ENCODE data around the gene CD53.

The CD53 gene

DNA sequence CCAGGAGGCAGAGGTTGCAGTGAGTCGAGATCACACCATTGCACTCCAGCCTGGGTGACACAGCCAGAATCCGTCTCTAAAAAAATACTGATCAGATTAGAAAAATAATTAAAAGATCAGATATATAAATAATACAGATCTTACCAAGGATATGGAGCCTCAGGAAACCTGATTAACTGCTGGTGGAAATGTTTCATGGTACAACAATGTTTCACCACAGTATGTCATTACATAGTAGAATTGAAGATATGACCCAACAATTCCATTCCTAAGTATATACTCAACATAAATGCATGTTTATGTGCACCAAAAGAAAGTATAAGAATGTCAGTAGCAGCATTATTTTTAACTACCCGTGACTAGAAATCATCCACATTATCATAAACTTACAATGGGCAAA is 41.7 kb downstream of the CD53 start:
- Histone ChIP-seq H3K4me1 (ENCODE audit: insufficient read depth, low read length) (peaks cover 18% of the 10 kb centered on the region), H3K4me2 (ENCODE audit: insufficient read depth, low read length) (no peak overlapping the region), H3K79me2 (ENCODE audit: insufficient read depth, low read length) (no peaks in the 10 kb centered on the region), H2AFZ (ENCODE audit: low read depth, low read length) (no peak overlapping the region), H3K9ac (ENCODE audit: low read depth, low read length) (no peak overlapping the region), H3K4me3 (ENCODE audit: low read depth in 1 of 2, low read length in 2 of 2) (no peak overlapping the region), H3K9me3 (ENCODE audit: insufficient read depth, low read length, severe bottlenecking) (no peaks in the 10 kb centered on the region), H3K27ac (ENCODE audit: low read length) (no peak overlapping the region), H3K27me3 (ENCODE audit: insufficient read depth, low read length, poor library complexity) (no peaks in the 10 kb centered on the region), H3K36me3 (ENCODE audit: insufficient read depth, low read length) (no peaks in the 10 kb centered on the region), H4K20me1 (ENCODE audit: insufficient read depth, low read length) (no peaks in the 10 kb centered on the region)
- DNase-seq (no peak), ATAC-seq (ENCODE audit: insufficient read depth, low read depth) (no peak)
- TF ChIP-seq, protein P1, sequence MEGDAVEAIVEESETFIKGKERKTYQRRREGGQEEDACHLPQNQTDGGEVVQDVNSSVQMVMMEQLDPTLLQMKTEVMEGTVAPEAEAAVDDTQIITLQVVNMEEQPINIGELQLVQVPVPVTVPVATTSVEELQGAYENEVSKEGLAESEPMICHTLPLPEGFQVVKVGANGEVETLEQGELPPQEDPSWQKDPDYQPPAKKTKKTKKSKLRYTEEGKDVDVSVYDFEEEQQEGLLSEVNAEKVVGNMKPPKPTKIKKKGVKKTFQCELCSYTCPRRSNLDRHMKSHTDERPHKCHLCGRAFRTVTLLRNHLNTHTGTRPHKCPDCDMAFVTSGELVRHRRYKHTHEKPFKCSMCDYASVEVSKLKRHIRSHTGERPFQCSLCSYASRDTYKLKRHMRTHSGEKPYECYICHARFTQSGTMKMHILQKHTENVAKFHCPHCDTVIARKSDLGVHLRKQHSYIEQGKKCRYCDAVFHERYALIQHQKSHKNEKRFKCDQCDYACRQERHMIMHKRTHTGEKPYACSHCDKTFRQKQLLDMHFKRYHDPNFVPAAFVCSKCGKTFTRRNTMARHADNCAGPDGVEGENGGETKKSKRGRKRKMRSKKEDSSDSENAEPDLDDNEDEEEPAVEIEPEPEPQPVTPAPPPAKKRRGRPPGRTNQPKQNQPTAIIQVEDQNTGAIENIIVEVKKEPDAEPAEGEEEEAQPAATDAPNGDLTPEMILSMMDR (IDR thresholded peaks at IDR 0.05; ENCODE audit: borderline replicate concordance, extremely low read depth, low read length, poor library complexity, severe bottlenecking) = no peak
- TF ChIP-seq EZH2 (IDR thresholded peaks at IDR 0.05; ENCODE audit: borderline replicate concordance, low read depth, low read length, severe bottlenecking) = no peak

- H3K9me3 ChIP-seq (ENCODE audit: insufficient read depth, low read length, severe bottlenecking) = no peaks in the 10 kb centered on the region
- H3K9ac ChIP-seq (ENCODE audit: low read depth, low read length) = no peak overlapping the region
- no peak for DNase-seq
- H3K79me2 ChIP-seq (ENCODE audit: insufficient read depth, low read length) = no peaks in the 10 kb centered on the region
- H3K4me2 ChIP-seq (ENCODE audit: insufficient read depth, low read length) = no peak overlapping the region; the same call in 1 of the 2 replicates
- H3K4me3 ChIP-seq (ENCODE audit: low read depth in 1 of 2, low read length in 2 of 2) = no peak overlapping the region
- H3K4me1 ChIP-seq (ENCODE audit: insufficient read depth, low read length) = peaks cover 18% of the 10 kb centered on the region
- H4K20me1 ChIP-seq (ENCODE audit: insufficient read depth, low read length) = no peaks in the 10 kb centered on the region
- no peak overlapping the region for H2AFZ ChIP-seq (ENCODE audit: low read depth, low read length)
- no peak for TF ChIP-seq EZH2 (IDR thresholded peaks at IDR 0.05; ENCODE audit: borderline replicate concordance, low read depth, low read length, severe bottlenecking)
- TF ChIP-seq, protein P1 (IDR thresholded peaks at IDR 0.05; ENCODE audit: borderline replicate concordance, extremely low read depth, low read length, poor library complexity, severe bottlenecking) = no peak
- no peak for ATAC-seq (ENCODE audit: insufficient read depth, low read depth)
- no peaks in the 10 kb centered on the region for H3K27me3 ChIP-seq (ENCODE audit: insufficient read depth, low read length, poor library complexity)
- no peak overlapping the region for H3K27ac ChIP-seq (ENCODE audit: low read length)
- H3K36me3 ChIP-seq (ENCODE audit: insufficient read depth, low read length) = no peaks in the 10 kb centered on the region
These were observed 42.9 kb downstream of the CD53 start for GRCh38 chr1:110915804-110916203.

DNA sequence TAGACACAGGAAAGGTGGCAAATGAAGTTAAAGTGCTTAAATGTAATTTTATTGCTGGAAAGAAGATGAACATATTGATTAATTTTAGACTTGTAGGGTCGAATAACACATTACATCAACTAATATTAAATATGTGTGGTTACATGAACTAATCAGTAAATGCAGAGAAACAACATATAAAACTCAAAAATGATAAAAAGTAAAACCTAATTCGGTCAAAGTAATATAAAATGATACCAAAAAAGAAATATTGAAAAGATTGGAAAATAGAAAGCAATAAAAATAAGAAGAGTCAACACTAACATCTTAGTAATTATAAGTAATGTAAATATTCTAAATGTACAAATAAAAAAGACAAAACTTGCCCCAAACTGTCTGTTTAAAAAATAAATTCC is 43.3 kb downstream of the CD53 start:
- no peaks in the 10 kb centered on the region for H3K9me3 ChIP-seq (ENCODE audit: insufficient read depth, low read length, severe bottlenecking)
- no peak for TF ChIP-seq EZH2 (IDR thresholded peaks at IDR 0.05; ENCODE audit: borderline replicate concordance, low read depth, low read length, severe bottlenecking)
- TF ChIP-seq, protein P1 (IDR thresholded peaks at IDR 0.05; ENCODE audit: borderline replicate concordance, extremely low read depth, low read length, poor library complexity, severe bottlenecking) = no peak
- DNase-seq = no peak
- H3K36me3 ChIP-seq (ENCODE audit: insufficient read depth, low read length) = no peaks in the 10 kb centered on the region
- no peaks in the 10 kb centered on the region for H3K27me3 ChIP-seq (ENCODE audit: insufficient read depth, low read length, poor library complexity)
- peak overlapping the region; percentile 59 for H3K4me2 ChIP-seq (ENCODE audit: insufficient read depth, low read length)
- no peak for ATAC-seq (ENCODE audit: insufficient read depth, low read depth)
- H3K79me2 ChIP-seq (ENCODE audit: insufficient read depth, low read length) = no peaks in the 10 kb centered on the region
- H3K4me3 ChIP-seq (ENCODE audit: low read depth in 1 of 2, low read length in 2 of 2) = peak overlapping the region in 1 of 2 experiments; percentile 22; a peak in 1 of 4 replicates
- peak overlapping the region; percentile 23; the same call in 1 of the 2 replicates for H3K9ac ChIP-seq (ENCODE audit: low read depth, low read length)
- H3K27ac ChIP-seq (ENCODE audit: low read length) = peak overlapping the region; percentile 62
- no peaks in the 10 kb centered on the region for H4K20me1 ChIP-seq (ENCODE audit: insufficient read depth, low read length)
- no peak overlapping the region for H2AFZ ChIP-seq (ENCODE audit: low read depth, low read length)
- H3K4me1 ChIP-seq (ENCODE audit: insufficient read depth, low read length) = peaks cover 18% of the 10 kb centered on the region
